CD4-positive, alpha-beta T cell treated with Interleukin-6 at 100 ng/mL for 8 hours (primary cell): ENCODE results near the gene FAM9C.
"Not testable (repeated sequence)": the region's sequence is repeated elsewhere in the genome, so short reads cannot be mapped to it uniquely, and the experiment has no call there.

Source experiments
- DNase-seq: peaks from one replicate; pipeline ENCODE4 v3.0.0-alpha.2; 2020; ENCODE audit warnings: mixed read lengths, low spot score

FAM9C gene

GRCh38 chrX:13043138-13043537, 1.3 kb downstream of the FAM9C start:
- no peak for DNase-seq

GRCh38 chrX:13036896-13037295, 7.5 kb downstream of the FAM9C start:
- no peak for DNase-seq

GRCh38 chrX:13033193-13033592, 11.2 kb downstream of the FAM9C start:
- DNase-seq: no peak

GRCh38 chrX:13029887-13030771, 14.3 kb downstream of the FAM9C start:
- peak; percentile 55 for DNase-seq

- DNase-seq: no peak
Observed at GRCh38 chrX:13029637-13029886, 14.9 kb downstream of the FAM9C start.

GRCh38 chrX:13028871-13029636, 15.4 kb downstream of the FAM9C start:
- peak; percentile 21 for DNase-seq

GRCh38 chrX:13026877-13027652, 17.4 kb downstream of the FAM9C start:
- DNase-seq: peak; percentile 10

- no peak for DNase-seq
Observed at GRCh38 chrX:13024986-13025385, 19.4 kb downstream of the FAM9C start.

- DNase-seq: no peak
Observed at GRCh38 chrX:13023979-13024378, 20.4 kb downstream of the FAM9C start.

- DNase-seq: no peak
Observed at GRCh38 chrX:13023567-13023966, 20.9 kb downstream of the FAM9C start.

- no peak for DNase-seq
Observed at GRCh38 chrX:13022926-13023325, 21.5 kb downstream of the FAM9C start.

GRCh38 chrX:13016731-13017130, 27.7 kb downstream of the FAM9C start:
- not testable (repeated sequence) for DNase-seq

- no peak for DNase-seq
Observed at GRCh38 chrX:13015536-13016236, 28.7 kb downstream of the FAM9C start.

- DNase-seq: no peak
Observed at GRCh38 chrX:13014111-13015096, 30.0 kb downstream of the FAM9C start.

- DNase-seq: peak; percentile 49
Observed at GRCh38 chrX:13013363-13014110, 30.9 kb downstream of the FAM9C start.

- no peak for DNase-seq
Observed at GRCh38 chrX:13010546-13010945, 33.9 kb downstream of the FAM9C start.

GRCh38 chrX:13009844-13010243, 34.6 kb downstream of the FAM9C start:
- DNase-seq: no peak

- no peak for DNase-seq
Observed at GRCh38 chrX:13009273-13009672, 35.1 kb downstream of the FAM9C start.

GRCh38 chrX:13008851-13009250, 35.6 kb downstream of the FAM9C start:
- DNase-seq: no peak

- DNase-seq: no peak
Observed at GRCh38 chrX:13008189-13008533, 36.3 kb downstream of the FAM9C start.
